22Rv1 (cell line): ENCODE measurements around the gene C5AR1.
"Not testable (repeated sequence)": the region's sequence is repeated elsewhere in the genome, so short reads cannot be mapped to it uniquely, and the experiment has no call there.

ENCODE experiments used
- H3K27ac ChIP-seq: fragments of 450-650 bp; 2 replicates; pipeline ENCODE4 v1.5.1; 2017
- ZFX ChIP-seq: fragments of 450-650 bp; IDR thresholded peaks from 2 replicates; pipeline ENCODE4 v1.6.1; 2017; ENCODE audit warnings: antibody characterized with exemption, borderline replicate concordance
- TF ChIP-seq, protein P1 (sequence below): fragments of 450-650 bp; IDR thresholded peaks from 2 replicates; pipeline ENCODE4 v1.5.1; 2017; ENCODE audit warnings: mild to moderate bottlenecking

Gene C5AR1

DNA sequence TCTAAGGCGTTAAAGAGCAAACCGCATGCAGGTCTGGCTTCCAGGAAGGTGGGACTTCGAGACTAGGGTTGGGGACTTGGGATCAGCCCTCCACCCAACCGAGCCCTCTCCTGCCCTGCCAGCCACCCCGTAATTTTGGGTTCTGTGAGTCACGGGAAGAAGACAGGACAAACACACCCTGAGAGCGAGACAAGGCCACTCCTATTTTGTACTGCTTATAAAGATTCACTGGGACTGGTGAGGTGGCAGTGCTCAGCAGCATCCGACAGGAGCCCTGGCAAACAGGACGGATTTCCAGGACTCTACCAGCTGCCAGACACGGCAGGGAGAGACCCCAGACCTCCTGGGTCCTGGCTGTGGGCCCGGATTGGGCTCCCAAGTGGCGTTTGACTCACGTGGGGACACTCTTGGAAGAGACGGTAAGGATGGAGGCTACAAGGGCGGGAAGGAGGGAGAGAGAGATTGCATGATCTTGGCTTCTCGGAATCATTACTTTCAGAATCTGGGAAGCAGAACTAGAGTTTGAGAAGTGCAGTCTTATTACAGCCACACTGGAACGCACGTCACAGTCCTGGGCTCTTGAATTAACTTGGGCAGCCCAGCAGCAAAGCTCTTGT, 22.4 kb downstream of the C5AR1 start, which contains the start of gene C5AR2:
C5AR2 (plus strand) TSS at position 245 of the 617 bp plus-strand sequence. CDS start 8,625 bp downstream, outside the sequence.
- no peak within 1 kb of the TSS for H3K27ac ChIP-seq
- TF ChIP-seq, protein P1, sequence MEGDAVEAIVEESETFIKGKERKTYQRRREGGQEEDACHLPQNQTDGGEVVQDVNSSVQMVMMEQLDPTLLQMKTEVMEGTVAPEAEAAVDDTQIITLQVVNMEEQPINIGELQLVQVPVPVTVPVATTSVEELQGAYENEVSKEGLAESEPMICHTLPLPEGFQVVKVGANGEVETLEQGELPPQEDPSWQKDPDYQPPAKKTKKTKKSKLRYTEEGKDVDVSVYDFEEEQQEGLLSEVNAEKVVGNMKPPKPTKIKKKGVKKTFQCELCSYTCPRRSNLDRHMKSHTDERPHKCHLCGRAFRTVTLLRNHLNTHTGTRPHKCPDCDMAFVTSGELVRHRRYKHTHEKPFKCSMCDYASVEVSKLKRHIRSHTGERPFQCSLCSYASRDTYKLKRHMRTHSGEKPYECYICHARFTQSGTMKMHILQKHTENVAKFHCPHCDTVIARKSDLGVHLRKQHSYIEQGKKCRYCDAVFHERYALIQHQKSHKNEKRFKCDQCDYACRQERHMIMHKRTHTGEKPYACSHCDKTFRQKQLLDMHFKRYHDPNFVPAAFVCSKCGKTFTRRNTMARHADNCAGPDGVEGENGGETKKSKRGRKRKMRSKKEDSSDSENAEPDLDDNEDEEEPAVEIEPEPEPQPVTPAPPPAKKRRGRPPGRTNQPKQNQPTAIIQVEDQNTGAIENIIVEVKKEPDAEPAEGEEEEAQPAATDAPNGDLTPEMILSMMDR = no peak
- TF ChIP-seq ZFX = no peak

DNA sequence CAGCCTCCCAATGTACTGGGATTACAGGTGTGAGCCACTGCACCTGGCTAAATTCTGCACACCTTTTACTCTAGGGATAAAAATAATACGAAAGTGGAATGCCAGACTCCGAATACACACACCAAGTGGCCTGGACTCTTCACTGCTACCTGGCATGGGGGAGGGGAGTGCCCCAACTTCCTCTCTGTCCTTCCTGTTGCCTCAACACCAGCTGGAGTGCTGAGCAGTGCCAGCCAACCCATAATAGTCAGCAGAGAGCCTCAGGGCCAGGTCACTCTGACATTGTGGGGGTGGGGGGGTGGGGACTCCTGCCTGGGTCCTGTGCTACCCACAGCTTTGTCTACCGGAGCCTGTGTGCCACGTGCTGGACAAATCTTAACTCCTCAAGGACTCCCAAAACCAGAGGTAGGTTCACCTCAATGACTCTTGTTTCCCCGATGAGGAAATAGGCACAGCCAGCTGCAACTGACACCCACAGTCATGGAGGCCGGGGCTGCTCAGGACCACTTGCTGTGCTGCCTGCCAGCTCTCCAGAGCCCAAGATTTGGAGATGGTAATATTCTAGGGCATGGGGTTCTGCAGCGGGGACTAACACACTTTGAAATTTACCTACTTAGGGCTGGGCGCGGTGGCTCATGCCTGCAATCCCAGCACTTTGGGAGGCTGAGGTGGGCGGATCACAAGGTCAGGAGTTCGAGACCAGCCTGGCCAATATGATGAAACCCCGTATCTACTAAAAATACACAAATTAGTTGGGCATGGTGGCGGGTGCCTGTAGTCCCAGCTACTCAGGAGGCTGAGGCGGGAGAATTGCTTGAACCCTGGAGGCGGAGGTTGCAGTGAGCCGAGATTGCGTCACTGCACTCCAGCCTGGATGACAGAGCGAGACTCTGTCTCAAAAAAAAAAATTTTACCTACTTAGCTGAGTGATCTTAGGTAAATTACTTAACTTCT, 27.4 kb downstream of the C5AR1 start:
- H3K27ac ChIP-seq = not testable (repeated sequence)

DNA sequence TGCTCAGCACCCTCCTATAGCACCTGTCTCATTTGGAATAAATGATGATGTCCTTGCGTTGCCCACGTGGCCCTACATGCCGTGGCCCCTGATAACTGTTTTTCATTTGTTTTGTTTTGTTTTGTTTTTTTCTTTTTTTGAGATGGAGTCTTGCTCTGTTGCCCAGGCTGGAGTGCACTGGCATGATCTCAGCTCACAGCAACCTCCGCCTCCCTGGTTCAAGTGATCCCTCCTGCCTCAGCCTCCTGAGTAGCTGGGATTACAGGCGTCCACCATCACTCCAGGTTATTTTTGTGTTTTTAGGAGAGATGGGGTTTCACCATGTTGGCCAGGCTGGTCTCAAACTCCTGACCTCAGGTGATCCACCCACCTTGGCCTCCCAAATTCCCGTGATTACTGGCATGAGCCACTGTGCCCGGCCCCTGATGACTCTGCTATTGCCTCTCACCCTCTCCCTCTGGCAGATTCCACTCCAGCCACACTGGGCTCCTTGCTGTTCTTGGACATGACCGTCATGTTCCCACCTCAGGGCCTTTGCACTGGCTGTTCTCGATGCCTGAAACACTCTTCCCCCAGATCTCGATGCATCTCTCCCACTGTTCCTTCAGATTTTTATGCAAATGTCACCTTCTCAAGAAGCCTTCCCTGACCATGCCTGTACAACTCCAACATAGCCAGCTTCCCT, 29.7 kb downstream of the C5AR1 start:
- TF ChIP-seq, protein P1 = no peak
- no peak for TF ChIP-seq ZFX
- no peak overlapping the region for H3K27ac ChIP-seq

DNA sequence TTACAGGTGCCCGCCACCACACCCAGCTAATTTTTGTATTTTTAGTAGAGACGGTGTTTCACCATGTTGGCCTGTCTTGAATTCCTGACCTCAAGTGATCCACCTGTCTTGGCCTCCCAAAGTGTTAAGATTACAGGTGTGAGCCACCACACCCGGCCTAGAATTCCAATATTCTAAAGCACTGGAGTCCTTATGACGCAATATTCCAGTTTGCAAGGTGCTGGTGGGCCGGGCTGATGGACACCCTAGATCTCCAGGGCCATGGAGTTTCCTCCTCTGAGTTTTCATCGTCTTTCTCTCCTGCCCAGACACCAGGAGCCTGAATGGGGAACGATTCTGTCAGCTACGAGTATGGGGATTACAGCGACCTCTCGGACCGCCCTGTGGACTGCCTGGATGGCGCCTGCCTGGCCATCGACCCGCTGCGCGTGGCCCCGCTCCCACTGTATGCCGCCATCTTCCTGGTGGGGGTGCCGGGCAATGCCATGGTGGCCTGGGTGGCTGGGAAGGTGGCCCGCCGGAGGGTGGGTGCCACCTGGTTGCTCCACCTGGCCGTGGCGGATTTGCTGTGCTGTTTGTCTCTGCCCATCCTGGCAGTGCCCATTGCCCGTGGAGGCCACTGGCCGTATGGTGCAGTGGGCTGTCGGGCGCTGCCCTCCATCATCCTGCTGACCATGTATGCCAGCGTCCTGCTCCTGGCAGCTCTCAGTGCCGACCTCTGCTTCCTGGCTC, 31.0 kb downstream of the C5AR1 start:
- H3K27ac ChIP-seq = no peak overlapping the region
- TF ChIP-seq ZFX = no peak
- TF ChIP-seq, protein P1 = no peak

DNA sequence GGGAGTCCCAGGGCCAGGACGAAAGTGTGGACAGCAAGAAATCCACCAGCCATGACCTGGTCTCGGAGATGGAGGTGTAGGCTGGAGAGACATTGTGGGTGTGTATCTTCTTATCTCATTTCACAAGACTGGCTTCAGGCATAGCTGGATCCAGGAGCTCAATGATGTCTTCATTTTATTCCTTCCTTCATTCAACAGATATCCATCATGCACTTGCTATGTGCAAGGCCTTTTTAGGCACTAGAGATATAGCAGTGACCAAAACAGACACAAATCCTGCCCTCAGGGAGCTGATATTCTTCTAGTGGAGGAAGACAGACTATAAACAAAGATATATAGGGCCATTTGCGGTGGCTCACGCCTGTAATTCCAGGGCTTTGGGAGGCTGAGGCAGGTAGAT, 32.1 kb downstream of the C5AR1 start:
- TF ChIP-seq ZFX = no peak
- TF ChIP-seq, protein P1 = no peak
- H3K27ac ChIP-seq = no peak overlapping the region

DNA sequence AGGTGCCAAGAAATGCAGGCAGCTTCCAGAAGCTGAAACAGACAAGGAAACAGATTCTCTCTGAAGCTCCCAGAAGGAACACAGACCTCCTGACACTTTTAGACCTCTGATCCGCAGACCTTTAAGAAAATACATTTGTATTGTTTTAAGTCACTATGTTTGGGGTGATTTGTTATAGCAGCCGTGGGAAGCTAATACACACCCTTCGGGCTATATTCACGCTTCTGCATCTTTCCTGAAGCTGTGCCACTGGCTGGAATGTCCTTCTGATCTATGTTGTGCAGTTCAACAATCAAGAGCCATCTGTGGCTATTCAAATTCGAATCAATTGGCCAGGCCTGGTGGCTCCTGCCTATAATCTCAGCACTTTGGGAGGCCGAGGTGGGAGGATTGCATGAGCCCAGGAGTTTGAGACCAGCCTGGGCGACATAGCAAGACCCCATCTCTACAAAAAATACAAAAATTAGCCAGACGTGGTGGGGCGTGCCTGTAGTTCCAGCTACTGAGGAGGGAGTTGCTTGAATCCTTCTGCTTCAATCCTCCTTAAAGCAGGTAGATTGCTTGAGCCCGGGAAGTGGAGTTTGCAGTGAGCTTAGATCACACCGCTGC, 33.6 kb downstream of the C5AR1 start:
- TF ChIP-seq, protein P1 = no peak
- TF ChIP-seq ZFX = no peak
- no peak overlapping the region for H3K27ac ChIP-seq

DNA sequence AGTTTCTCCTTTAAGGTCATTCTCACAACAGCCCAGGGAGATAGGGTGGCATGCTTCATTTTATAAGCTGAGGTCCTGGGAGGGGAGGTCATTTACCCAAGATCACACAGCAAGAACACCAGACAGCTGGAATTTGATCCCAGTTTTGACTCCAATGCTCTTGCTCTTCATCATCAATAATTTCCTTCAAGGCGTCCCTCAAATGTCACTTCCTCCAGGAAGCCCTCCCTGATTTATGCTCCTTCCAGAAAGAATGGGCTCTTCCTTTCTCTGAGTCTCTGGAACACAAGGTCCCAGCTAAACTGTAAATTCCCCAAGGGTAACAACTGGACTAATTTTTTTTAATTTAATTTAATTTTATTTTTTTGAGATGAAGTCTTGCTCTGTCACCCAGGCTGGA, 34.8 kb downstream of the C5AR1 start:
- TF ChIP-seq, protein P1 = no peak
- TF ChIP-seq ZFX = no peak
- H3K27ac ChIP-seq = no peak overlapping the region

DNA sequence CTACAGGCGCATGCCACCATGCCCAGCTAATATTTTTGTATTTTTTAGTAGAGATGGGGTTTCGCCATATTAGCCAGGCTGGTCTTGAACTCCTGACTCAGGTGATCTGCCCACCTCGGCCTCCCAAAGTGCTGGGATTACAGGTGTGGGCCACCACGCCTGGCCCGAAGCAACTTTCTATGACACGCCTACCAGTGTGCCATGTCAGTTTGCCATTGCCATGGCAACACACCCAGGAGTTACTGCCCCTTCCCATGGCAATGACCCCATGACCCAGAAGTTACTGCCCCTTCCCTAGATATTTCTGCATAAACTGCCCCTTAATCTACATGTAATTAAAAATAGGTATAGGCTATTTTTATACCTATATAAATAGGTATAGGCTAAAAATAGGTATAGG, 36.4 kb downstream of the C5AR1 start:
- not testable (repeated sequence) for H3K27ac ChIP-seq
